HG02798 (cell line): ENCODE results near the gene SHISA9.

Experiments
- ATAC-seq: cut with Tn5 transposase; IDR thresholded peaks from one replicate; pipeline ENCODE4 v1.9.1; 2021; ENCODE audit warnings: mild to moderate bottlenecking; ENCODE audit not compliant: unreplicated experiment, poor library complexity

The SHISA9 gene

GRCh38 chr16:13106464-13106863 lies 205.1 kb downstream of the SHISA9 start:
- ATAC-seq: no peak

- ATAC-seq: no peak
Observed at GRCh38 chr16:13108126-13108525, 206.7 kb downstream of the SHISA9 start.

GRCh38 chr16:13109171-13109570 lies 207.8 kb downstream of the SHISA9 start:
- ATAC-seq: no peak

- ATAC-seq: no peak
Observed at GRCh38 chr16:13110124-13110796, 208.9 kb downstream of the SHISA9 start.

DNA sequence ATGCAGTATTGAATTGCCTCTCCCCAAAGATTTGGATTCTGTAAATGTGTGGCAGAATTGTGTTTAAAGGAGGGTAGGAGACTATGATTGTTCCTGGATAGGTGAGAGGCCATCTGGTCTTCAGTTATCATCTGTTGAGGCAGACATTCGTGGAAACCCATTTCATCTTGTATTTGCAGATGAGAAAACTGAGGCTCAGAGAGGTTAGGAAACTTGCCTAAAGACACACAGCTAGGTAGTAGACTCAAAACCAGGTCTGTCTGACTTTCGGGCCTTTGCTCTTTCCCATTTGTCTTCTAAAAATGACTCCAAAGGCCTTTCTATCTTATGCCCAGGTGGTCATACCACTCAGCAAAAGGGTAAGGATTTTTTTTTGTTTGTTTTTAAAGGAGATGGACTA lies 210.3 kb downstream of the SHISA9 start:
- ATAC-seq: no peak

DNA sequence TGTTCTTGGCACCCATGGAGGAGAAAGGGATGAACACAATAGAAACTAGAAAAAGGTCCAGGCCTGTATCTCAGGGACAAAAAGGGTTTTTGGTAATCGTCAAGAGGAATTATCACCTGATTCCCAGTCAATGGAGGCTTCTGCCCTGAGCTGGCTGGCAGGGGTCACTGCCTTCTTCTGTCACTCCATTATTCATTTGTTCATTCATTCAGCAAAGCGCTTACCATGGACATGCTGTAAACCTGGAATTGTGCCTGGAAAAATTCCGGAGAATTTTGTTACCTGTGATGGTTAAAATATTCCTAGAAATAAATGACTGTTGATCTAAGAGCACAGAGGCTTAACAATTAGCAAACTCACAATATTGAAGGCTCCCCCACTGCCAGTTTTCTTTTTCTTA lies 212.3 kb downstream of the SHISA9 start:
- no peak for ATAC-seq

- ATAC-seq: no peak
Observed at GRCh38 chr16:13118091-13118490, 216.7 kb downstream of the SHISA9 start.

DNA sequence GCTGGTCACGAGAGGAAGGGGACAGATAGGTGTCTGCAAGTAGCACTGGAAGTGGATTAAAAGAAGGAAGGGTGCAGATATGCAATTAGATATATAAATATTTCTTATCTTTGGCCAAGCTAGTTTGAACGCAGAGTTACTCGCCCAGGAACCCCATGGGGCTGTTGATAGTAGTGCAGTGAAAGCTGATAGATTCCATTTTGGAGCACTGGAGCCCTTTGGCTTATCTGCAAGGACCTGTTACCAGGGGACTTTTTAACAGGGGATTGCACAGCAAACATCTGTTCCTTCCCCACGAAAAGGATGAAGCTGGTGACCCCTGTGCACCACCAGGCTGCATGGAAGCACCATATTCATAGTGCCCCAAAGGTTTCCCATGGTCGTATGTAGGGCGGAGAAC lies 218.7 kb downstream of the SHISA9 start:
- no peak for ATAC-seq

- no peak for ATAC-seq
Observed at GRCh38 chr16:13120557-13120956, 219.2 kb downstream of the SHISA9 start.

DNA sequence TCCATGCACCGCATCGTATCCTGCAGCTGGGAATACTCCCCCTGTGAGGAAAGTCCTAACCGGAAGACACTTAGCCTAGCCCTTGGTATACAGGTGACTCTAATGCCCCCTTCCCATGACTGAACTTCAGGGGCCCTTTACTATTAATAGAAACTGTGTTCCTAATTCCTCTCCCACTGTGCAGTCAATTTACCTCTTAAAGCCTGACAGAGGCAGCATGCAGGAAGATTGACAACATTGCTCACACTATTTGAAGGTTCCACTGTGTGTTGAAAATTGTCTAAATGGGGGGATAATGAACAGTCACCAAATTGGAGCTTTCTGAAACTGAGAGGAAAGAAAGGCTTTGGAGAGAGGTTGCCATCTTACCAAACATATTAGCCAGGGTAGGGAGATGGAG lies 222.6 kb downstream of the SHISA9 start:
- no peak for ATAC-seq

GRCh38 chr16:13127144-13127543 lies 225.7 kb downstream of the SHISA9 start:
- ATAC-seq: no peak

- ATAC-seq: no peak
Observed at GRCh38 chr16:13130586-13130985, 229.2 kb downstream of the SHISA9 start.

- no peak for ATAC-seq
Observed at GRCh38 chr16:13134836-13135235, 233.4 kb downstream of the SHISA9 start.

DNA sequence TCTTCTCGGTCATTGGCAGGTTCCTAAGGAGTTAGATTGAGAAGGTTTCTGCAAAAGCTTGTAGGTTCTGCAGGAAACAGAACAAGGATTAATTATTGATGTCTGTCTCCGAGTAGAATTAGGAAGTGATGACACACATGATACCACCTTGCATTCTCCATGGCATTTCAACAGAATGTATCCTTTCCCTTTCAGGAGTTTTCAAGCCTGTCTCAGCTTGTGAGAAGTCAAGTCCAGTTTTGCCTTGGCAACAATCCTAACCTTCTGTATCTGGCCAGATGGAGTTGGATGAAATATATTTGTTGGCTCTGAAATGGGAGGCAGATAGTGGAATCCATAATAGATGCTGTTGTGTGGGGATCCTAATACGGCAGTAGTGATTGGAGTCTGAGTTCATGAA lies 235.5 kb downstream of the SHISA9 start:
- no peak for ATAC-seq

- ATAC-seq: no peak
Observed at GRCh38 chr16:13138528-13138927, 237.1 kb downstream of the SHISA9 start.

DNA sequence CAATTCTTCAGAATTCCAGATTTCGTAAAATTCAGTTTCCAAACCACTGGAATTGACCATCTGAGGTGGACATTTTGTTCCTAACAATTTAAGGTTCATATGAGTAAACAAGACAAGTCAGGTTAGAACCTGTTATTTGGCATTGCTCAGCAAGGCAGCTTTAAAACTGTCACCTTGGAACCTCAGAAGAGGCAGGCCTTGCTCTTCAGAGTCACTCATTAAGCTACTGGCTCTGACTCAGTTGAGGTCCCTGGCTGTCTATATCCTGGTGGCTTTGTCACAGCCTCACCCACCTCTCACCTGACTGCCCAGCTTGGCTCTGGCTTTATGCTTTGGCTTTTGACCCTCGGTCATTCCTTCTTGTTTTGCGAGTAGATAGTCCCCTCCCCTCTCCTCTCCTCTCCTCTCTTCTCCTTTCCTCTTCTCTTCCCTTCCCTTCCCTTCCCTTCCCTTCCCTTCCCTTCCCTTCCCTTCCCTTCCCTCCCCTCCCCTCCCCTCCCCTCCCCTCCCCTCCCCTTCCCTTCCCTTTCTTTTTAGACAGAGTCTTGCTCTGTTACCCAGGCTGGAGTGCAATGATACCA lies 238.4 kb downstream of the SHISA9 start:
- ATAC-seq: no peak

GRCh38 chr16:13143551-13143950 lies 242.2 kb downstream of the SHISA9 start:
- ATAC-seq: no peak

- ATAC-seq: no peak
Observed at GRCh38 chr16:13146829-13147228, 245.4 kb downstream of the SHISA9 start.

DNA sequence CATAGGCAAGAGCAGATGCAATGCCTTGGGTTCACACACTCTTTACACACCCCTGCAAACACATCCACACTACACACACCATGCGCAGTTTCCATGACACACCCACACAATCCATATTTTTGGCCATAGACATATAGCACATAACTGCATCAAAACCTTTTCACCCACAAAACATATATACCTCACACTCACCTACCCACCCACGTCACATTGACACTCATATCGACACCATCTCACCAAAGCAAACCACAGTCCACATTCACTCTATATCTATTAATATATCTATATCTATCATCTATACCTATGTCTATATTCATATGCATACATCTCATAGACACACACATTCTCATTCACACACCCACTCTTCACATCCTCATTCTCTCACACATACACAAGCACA lies 246.9 kb downstream of the SHISA9 start:
- ATAC-seq: no peak

GRCh38 chr16:13148836-13149235 lies 247.4 kb downstream of the SHISA9 start:
- no peak for ATAC-seq

DNA sequence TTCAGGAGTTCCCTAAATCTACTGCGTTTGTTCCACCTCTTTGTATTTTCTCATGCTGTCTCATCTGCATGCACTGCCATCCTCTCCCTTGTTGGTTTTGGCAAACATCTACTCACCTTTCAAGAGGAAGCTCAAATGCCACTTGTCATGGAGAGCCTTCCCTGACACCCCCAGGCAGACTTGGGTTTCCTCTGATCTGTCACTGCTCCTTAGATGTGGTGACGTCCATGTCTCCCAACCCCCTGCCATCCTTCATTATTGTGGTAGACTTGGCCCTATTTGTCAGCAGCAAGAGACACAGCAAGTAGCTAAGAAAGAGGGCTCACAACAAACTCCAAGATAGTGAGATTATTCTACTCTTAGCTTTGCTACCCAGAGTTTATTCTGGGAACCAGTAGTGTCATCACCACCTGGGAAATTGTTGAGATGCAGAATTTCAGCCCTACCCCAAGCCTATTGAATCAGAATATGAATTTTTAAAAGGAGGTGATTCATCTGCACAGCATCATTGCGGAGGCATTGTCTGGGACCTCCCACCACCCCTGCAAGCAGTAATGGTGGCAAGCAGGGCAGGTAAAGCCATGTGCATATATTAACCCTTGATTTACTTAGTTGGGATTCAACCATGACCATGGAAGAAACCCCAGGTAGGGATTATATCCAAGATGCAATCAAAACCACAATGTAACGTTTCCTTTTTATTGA lies 248.9 kb downstream of the SHISA9 start:
- ATAC-seq: no peak

GRCh38 chr16:13153696-13154095 lies 252.3 kb downstream of the SHISA9 start:
- ATAC-seq: no peak
